GM10266 (cell line): ENCODE data around the gene CPXM1.

Source experiments
- DNase-seq: peaks from one replicate; pipeline ENCODE4 v3.0.0; 2012; ENCODE audit errors: extremely low spot score
- CTCF ChIP-seq: IDR thresholded peaks from 2 replicates; pipeline ENCODE4 v1.5.1; 2012; ENCODE audit warnings: mild to moderate bottlenecking, low read depth; ENCODE audit not compliant: control insufficient read depth, insufficient read depth; ENCODE audit errors: missing control alignments

Gene CPXM1

GRCh38 chr20:2755451-2756055 lies 44.9 kb downstream of the CPXM1 start:
- TF ChIP-seq CTCF: no peak

DNA sequence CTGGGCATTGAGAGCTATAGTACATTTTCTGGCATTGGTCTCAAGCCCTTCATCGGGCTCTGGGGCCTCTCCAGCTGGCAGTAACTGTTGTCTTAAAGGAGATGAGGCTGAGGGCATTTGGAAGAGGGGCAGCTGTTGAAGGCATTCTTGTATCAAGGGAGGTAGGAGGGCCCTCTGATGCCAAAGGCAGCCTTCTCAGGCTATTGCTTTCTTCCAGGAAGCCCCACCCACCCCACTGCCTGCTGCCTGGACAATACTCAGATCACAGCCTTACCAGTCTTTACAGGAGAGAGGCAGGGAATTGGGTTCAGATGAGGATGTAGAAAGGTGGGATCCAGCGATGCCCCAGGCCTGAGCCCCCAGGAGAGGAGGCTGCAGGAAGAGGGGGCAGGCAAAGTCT lies 46.0 kb downstream of the CPXM1 start:
- DNase-seq: no peak
- TF ChIP-seq CTCF: no peak

More at GRCh38 chr20:2755451-2756055, 44.9 kb downstream of the CPXM1 start:
- no peak for DNase-seq

- DNase-seq: no peak
- TF ChIP-seq CTCF: no peak
Observed at GRCh38 chr20:2753461-2754040, 46.9 kb downstream of the CPXM1 start.

GRCh38 chr20:2752567-2753460 lies 47.6 kb downstream of the CPXM1 start:
- DNase-seq: peak; percentile 75
- peak; percentile 65 for TF ChIP-seq CTCF

- peak; percentile 56 for TF ChIP-seq CTCF
- peak; percentile 78 for DNase-seq
Observed at GRCh38 chr20:2751878-2752566, 48.4 kb downstream of the CPXM1 start.

DNA sequence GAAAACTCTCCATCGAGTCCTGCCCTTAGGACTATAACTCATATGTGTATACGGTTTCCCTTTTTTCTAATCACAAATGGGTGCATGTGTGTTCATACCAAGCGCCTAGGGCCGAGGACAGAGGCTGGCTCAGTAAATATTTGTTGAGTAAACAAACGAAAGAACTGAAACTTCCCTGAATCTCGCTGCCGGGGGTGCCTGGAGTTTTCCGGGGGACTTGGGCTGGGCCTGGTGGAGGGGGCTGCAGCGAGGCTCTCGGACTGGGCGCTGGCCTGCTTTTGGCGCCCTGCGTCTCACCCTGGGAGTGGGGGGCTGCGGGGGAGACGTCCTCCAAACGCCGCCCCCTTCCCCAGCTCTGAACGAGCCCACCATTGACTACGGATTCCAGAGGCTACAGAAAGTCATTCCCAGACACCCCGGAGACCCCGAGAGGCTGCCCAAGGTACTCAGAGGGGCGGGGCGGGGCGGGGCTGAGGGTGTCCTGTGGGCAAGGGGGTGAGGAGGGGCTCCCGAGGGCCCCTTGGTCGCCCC lies 49.0 kb downstream of the CPXM1 start:
- peak; percentile 28 for DNase-seq
- no peak for TF ChIP-seq CTCF
